HG03097 (cell line): ENCODE data around the gene MCAT.

ENCODE experiments used
- ATAC-seq: cut with Tn5 transposase; IDR thresholded peaks from one replicate; pipeline ENCODE4 v1.9.1; 2021; ENCODE audit not compliant: unreplicated experiment, low FRiP score

MCAT gene

GRCh38 chr22:43173976-43174720 lies 30.9 kb upstream of the MCAT start:
- ATAC-seq = no peak

GRCh38 chr22:43173566-43173965 lies 30.4 kb upstream of the MCAT start:
- no peak for ATAC-seq

DNA sequence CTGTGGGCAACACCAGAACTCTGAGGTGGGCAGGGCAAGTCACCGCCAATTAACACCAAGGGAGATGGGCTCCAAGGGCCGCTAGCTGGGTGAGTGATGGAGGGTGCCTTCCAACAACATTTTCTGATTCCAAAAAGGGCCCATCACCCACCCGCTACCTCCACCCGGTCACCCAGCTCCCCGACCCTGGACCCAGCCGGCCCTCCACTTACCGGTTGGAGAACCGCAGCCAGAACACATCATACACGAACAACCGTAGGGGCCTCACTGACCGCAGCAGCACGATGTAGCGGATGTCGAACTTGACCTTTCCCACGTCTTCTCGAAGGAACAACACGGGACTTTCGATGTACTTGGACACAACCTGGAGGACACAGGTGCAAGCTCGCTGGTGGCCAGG lies 29.0 kb upstream of the MCAT start:
- no peak for ATAC-seq

DNA sequence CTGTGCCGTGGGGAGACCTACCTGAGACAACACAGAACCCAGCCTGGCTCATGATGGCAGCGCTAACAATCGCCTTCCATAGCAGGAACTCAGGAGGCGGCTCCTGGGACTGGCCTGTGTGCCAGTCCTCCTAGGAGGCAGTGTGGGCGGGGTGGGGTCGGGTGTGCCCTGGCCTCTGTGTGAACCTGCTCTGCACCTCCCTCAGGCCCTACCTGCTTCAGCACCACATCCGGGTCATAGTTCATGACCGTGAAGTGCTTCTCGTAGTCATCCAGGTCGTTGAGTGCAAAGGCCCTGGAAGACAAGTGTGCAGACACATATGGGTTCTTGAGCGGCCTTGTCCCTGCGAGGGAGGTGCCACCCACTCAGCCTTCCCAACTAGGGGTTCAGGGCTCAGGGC lies 28.4 kb upstream of the MCAT start:
- ATAC-seq = no peak

DNA sequence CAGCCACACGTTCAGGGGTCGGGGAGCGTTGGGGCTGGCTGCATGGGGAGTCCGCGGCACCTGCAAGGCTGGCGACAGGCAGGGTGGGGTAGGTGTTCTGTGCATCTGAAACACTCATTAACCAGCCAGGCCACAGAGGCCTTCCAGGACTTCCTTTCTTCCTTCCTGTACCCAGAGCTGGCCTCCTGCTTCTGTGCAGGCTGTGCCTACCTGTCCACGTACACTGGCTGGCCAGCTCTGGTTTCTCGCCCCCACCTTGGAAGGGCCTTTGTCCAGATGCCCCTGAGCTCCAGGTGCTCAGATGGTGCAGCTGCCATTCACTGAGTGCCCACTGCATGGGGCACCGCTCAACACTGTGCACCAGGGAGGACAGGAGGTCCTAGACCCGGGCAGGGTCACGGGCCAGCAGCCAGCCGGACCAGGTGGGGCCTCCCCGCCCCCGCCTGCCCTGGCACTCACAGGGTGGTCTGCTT lies 27.9 kb upstream of the MCAT start:
- no peak for ATAC-seq

- ATAC-seq = no peak
Observed at GRCh38 chr22:43170131-43170480, 26.9 kb upstream of the MCAT start.

DNA sequence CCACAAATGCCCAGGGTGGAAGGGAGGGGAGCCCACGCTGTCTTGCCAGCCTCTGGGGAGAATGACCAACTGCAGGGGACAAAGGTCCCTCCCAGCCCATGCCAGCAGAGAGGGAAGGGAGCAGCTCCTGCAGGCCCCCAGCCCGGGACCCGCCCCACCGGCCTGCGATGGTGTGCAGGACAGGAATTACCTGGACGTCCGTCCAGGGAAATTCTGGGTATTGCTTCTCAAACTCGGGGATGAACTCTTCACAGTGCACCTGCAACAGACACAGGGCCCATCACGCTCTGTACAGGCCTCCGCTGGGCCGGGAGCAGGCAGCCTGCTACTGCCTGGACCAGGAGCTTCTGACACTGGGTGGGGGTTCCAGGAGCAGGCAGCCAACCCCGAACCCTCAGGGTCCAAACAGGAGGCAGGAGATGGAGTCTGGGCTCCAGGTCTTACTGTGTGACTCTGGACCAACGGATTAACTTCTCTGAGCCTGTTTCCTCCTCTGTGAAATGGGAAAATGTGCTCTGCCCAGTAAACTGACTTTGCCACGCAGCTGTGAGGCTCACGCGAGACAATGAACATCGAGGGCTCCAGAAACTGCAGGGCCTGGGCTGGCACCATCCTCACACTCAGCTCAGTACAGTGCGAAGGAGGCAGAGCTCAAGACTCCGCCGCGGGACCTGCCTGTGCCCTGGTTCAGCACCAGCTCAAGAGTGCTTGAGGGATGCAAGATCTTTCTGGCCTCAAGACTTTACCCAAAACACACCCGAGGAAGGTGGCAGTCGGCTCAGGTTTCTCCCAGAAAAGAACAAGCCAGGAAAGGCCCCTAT lies 26.3 kb upstream of the MCAT start:
- ATAC-seq = no peak

- ATAC-seq = no peak
Observed at GRCh38 chr22:43168471-43169309, 25.5 kb upstream of the MCAT start.

GRCh38 chr22:43167001-43167589 lies 23.9 kb upstream of the MCAT start:
- ATAC-seq = no peak

GRCh38 chr22:43166132-43166930 lies 23.1 kb upstream of the MCAT start:
- ATAC-seq = no peak

DNA sequence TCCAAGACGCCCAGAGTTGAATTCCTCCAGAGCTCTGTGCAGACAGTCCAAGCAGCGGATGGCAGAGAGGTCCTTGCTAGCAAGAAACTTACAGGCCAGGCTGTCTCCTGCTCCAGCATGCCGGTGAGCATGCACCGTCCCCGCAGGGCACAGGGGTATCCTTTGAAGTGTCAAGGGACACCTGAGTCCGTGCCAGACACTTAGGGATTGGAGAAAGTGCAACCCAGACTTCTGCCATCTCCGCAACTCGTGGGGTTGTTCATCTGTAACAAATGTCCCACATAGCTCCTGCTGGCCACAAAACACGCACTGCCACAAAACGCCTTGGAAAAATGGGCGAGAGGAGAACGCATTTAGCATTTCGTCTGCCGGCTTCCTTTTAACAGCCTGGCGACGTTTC lies 21.4 kb upstream of the MCAT start:
- no peak for ATAC-seq

DNA sequence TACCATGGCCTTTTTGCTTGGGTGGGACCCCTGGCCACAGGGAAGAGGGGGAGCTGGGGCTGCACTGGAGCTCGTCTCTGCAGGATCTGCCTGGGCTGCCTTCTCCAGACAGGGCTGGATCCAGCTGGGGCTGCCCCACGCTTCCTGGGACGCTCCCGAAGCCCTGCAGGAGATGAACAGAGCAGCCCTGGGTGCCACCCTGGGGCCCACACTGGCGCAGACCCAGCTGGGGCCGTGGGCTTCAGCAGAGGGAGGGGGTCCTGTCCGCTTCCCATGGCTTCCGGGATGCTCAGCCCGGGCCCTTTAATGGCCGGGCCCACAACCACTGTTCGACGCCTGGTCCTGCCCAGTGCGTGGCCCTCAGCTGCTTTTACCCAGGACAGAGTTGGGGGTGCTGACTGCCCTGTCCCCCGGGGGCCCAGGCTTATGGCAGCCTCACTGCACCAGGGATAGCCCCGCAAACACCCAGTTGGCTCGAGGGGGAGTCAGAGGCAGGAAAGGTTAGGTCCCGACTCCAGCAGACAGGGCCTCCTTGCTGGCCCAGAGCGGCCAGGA lies 20.1 kb upstream of the MCAT start:
- no peak for ATAC-seq

- no peak for ATAC-seq
Observed at GRCh38 chr22:43162412-43163150, 19.4 kb upstream of the MCAT start.

DNA sequence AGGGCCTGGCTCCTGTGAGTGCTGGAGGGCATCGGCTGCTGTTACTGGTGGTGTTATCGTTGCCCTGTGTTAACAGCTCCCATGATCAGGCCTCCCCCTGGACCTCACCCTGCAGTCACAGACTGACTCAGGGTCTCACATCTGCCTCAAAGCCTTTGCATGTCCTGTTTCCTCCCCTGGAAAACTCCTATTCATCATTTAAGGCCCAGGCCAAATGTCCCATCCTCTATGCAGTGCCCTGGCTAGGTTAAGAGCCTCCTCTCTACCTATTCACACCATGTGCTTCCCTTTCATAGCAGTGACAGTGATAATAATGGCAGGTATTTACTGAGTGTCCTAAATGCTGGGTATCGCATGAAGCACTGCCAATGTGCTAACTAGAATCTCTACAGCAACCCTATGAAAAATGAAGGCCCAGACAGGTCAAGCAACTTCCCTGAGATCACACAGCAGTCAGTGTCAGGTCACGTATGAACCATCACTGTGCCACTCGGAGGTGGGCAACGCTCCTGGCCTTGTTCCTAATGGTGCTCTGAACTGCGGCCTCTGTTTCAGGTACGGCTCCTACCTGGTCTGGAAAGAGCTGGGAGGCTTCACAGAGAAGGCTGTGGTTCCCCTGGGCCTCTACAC lies 17.4 kb upstream of the MCAT start:
- ATAC-seq = no peak

DNA sequence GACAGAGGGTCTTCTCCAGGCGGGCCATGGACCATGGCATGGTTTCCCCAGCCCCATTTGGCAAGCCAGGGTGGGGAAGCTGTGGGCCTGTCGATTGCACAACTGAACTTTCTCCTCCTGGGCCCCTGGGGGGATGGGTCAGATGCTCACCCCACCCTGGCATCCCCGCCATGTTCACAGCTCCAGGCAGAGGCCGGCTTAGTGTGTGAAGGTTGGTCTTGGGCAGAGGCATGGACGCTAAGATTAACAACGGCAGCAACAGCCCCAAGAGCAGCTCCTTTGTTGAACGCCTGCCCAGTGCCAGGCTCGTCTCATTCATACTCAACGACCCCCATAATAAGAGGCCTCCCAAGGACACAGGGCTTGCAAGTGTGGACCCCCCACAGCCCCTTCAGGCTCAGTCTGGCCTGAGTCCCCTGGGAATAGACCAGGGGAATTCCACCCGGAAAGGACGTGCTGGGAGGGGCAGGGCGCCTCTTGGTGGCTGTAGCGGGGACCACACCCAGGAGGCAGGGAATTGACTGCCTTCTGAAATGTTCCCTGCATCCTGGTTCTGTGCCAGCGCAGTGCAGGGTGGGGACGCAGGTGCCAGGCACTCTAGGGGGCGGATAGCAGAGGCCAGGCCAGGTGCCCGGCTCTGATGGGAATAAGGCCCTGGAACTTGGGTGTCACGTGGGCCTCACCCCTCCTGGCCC lies 16.4 kb upstream of the MCAT start:
- ATAC-seq = no peak

DNA sequence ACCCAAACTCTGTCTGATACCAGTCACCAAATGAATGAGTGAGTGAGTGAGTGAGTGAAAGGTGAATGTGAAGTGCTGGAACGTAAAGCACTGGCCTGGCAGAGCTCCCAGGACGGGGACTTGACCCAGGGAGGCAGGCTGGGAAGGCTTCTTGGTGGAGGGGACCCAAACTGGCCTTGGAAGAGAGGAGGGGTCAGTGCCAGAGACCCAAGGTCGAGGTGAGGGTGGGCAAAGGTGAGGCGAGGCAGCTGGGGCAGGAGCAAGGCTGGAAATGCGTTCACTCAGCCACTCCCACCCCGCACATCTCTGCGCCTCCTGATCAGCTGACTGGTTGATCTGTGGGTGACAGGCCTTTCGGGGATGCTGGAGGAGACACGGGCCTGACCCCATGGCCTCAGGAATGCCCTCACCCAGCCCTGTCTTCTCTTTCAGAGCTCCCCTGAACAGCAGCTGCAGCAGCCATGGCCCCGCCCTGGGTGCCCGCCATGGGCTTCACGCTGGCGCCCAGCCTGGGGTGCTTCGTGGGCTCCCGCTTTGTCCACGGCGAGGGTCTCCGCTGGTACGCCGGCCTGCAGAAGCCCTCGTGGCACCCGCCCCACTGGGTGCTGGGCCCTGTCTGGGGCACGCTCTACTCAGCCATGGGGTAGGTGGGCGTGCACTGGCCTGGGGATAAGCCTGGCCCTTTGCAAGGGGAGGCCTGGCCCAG lies 15.7 kb upstream of the MCAT start:
- ATAC-seq = no peak

GRCh38 chr22:43157874-43158546 lies 14.8 kb upstream of the MCAT start:
- no peak for ATAC-seq
